ENCODE results near the gene TRIM39.
"Not testable (repeated sequence)": the region's sequence is repeated elsewhere in the genome, so short reads cannot be mapped to it uniquely, and the experiment has no call there.

DNA sequence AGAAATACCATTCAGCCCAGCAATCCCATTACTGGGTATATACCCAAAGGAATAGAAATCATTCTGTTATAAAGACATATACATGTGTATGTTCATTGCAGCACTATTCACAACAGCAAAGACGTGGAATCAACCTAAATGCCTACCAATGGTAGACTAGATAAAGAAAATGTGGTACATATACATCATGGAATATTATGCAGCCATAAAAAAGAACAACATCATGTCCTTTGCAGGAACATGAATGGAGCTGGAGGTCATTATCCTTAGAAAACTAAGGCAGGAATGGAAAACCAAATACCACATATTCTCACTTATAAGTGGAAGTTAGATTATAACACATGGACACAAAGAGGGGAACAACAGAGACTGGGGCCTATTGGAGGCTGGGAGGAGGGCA lies 42.6 kb downstream of the TRIM39 start:
- TF ChIP-seq, protein P1, sequence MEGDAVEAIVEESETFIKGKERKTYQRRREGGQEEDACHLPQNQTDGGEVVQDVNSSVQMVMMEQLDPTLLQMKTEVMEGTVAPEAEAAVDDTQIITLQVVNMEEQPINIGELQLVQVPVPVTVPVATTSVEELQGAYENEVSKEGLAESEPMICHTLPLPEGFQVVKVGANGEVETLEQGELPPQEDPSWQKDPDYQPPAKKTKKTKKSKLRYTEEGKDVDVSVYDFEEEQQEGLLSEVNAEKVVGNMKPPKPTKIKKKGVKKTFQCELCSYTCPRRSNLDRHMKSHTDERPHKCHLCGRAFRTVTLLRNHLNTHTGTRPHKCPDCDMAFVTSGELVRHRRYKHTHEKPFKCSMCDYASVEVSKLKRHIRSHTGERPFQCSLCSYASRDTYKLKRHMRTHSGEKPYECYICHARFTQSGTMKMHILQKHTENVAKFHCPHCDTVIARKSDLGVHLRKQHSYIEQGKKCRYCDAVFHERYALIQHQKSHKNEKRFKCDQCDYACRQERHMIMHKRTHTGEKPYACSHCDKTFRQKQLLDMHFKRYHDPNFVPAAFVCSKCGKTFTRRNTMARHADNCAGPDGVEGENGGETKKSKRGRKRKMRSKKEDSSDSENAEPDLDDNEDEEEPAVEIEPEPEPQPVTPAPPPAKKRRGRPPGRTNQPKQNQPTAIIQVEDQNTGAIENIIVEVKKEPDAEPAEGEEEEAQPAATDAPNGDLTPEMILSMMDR (IDR thresholded peaks at IDR 0.05) = not testable (repeated sequence)
- not testable (repeated sequence) for TF ChIP-seq EZH2 (IDR thresholded peaks at IDR 0.05; ENCODE audit: borderline replicate concordance, insufficient read depth, low read depth, low read length, poor library complexity, severe bottlenecking)
